ENCODE results near the gene VEZT.

The VEZT gene

GRCh38 chr12:95349291-95349690 lies 131.7 kb downstream of the VEZT start:
- Mint-ChIP-seq H3K27me3 (peaks cover 11 to 16% of the 10 kb centered on the region in 2 donors), H3K9me3 (peaks cover 0 to 1% of the 10 kb centered on the region in 2 donors), H3K36me3 (no peaks in the 10 kb centered on the region), H3K4me3 (peak overlapping the region in 1 of 2 donors; percentile 14), H3K4me1 (peaks cover 4 to 9% of the 10 kb centered on the region in 2 donors), H3K27ac (no peak overlapping the region)
- ATAC-seq (replicated peaks) (peak in 1 of 2 donors; percentile 39), DNase-seq (no peak)

- Mint-ChIP-seq H3K36me3 (no peaks in the 10 kb centered on the region), H3K27me3 (peaks cover 11 to 16% of the 10 kb centered on the region in 2 donors), H3K9me3 (no peaks in the 10 kb centered on the region), H3K4me1 (peaks cover 4 to 9% of the 10 kb centered on the region in 2 donors), H3K4me3 (no peak overlapping the region), H3K27ac (no peak overlapping the region)
- ATAC-seq (replicated peaks) (no peak), DNase-seq (no peak)
Observed at GRCh38 chr12:95351748-95352147, 134.1 kb downstream of the VEZT start.

All from stimulated activated naive B cell treated with anti-CD40 and anti-IgM and Interleukin-4, amounts not matched to agents 10 μg/mL and 1 μg/mL and 100 μg/mL, for 72 hours (primary cell).